PC-3 (cell line): ENCODE data around the gene LIX1L. TPM values are rescaled to one million over a fixed set of nuclear protein-coding genes. Genes with fewer than 3 reads are reported as not detected.

Experiments
- ATAC-seq: fragments of 200-7000 bp; cut with Tn5 transposase; 2 replicates; pipeline ENCODE4 v1.9.1; 2020; ENCODE audit warnings: mild to moderate bottlenecking, moderate library complexity
- BruUV-seq: library from RNA; stranded (reverse); fragments of 400-500 nt; replicated peaks from 2 replicates; lab custom pipeline; 2021; lab: Mats Ljungman, UMichigan
- CTCF ChIA-PET: fragments of 300-600 bp; sonication (Branson Sonifier 250); formaldehyde crosslinking; loops from one replicate; lab custom pipeline; 2022; ENCODE audit warnings: antibody characterized with exemption; lab: Charles Lee
- POLR2A ChIA-PET: fragments of 300-600 bp; sonication (Branson Sonifier 250); formaldehyde crosslinking; loops from one replicate; lab custom pipeline; 2022; ENCODE audit warnings: antibody characterized with exemption; ENCODE audit not compliant: unreplicated experiment; lab: Charles Lee
- DNase-seq: peaks from one replicate; pipeline ENCODE4 v3.0.0-alpha.2; 2015
- H2AFZ ChIP-seq: fragments of 300-600 bp; sonication (generic); 2 replicates; pipeline ENCODE4 v1.6.0; 2016; ENCODE audit warnings: antibody characterized with exemption, low read length
- H3F3A ChIP-seq: fragments of 300-600 bp; sonication (generic); one replicate; pipeline ENCODE4 v1.6.0; 2017; ENCODE audit warnings: antibody characterized with exemption, low read length, control low read depth, mild to moderate bottlenecking; ENCODE audit not compliant: unreplicated experiment
- H3K27ac ChIP-seq: fragments of 300-600 bp; sonication (generic); 2 replicates; pipeline ENCODE4 v1.5.1; 2016; ENCODE audit warnings: mild to moderate bottlenecking, low read length
- H3K27me3 ChIP-seq: fragments of 300-600 bp; sonication (generic); 2 replicates; pipeline ENCODE4 v1.6.1; 2016; ENCODE audit warnings: low read length, mixed read lengths
- H3K36me3 ChIP-seq: fragments of 300-600 bp; sonication (generic); 2 replicates; pipeline ENCODE4 v1.6.1; 2016; ENCODE audit warnings: low read depth, mixed run types, low read length, mixed read lengths
- H3K4me1 ChIP-seq: fragments of 300-600 bp; sonication (generic); 2 replicates; pipeline ENCODE4 v1.5.1; 2016; ENCODE audit warnings: low read length; ENCODE audit not compliant: insufficient read depth
- H3K4me2 ChIP-seq: fragments of 300-600 bp; sonication (generic); 2 replicates; pipeline ENCODE4 v1.6.0; 2016; ENCODE audit warnings: low read length
- H3K4me3 ChIP-seq: fragments of 300-600 bp; sonication (generic); 2 replicates; pipeline ENCODE4 v1.5.1; 2016; ENCODE audit warnings: mild to moderate bottlenecking, low read length, mixed read lengths
- H3K79me2 ChIP-seq: fragments of 300-600 bp; sonication (generic); 2 replicates; pipeline ENCODE4 v1.6.1; 2017; ENCODE audit warnings: low read length, mixed read lengths
- H3K9ac ChIP-seq: fragments of 300-600 bp; sonication (generic); 2 replicates; pipeline ENCODE4 v1.6.0; 2016; ENCODE audit warnings: mild to moderate bottlenecking, low read length
- H3K9me2 ChIP-seq: fragments of 300-600 bp; sonication (generic); replicated peaks from 2 replicates; pipeline ENCODE4 v1.6.1; 2016; ENCODE audit warnings: mixed run types, low read length, mixed read lengths
- H3K9me3 ChIP-seq: fragments of 300-600 bp; sonication (generic); 2 replicates; pipeline ENCODE4 v1.6.1; 2016; ENCODE audit warnings: low read length, mixed read lengths
- H4K20me1 ChIP-seq: fragments of 300-600 bp; sonication (generic); 2 replicates; pipeline ENCODE4 v1.6.1; 2016; ENCODE audit warnings: low read length, mixed read lengths
- EZH2 ChIP-seq: fragments of 300-600 bp; sonication (generic); IDR thresholded peaks from one replicate; pipeline ENCODE4 v1.6.1; 2017; ENCODE audit warnings: antibody characterized with exemption, mild to moderate bottlenecking, low read length; ENCODE audit not compliant: unreplicated experiment
- EZH2phosphoT487 ChIP-seq: fragments of 300-600 bp; sonication (generic); IDR thresholded peaks from 2 replicates; pipeline ENCODE4 v1.6.1; 2018; ENCODE audit warnings: mild to moderate bottlenecking, antibody characterized with exemption, low read length, borderline replicate concordance
- intact Hi-C: fragments of 100-400 bp; cut with micrococcal nuclease; formaldehyde crosslinking; loops from 2 replicates; pipeline ENCODE4 v1.9.0; 2023
- total RNA-seq: library from RNA; depleted of rRNA; stranded (reverse); fragments of >200 nt; gene quantifications from 2 replicates; pipeline ENCODE4 v1.2.3, GENCODE V29; 2014
- TF ChIP-seq, protein P1 (sequence below): fragments of 300-600 bp; sonication (generic); conservative IDR thresholded peaks from 2 replicates; pipeline ENCODE4 v1.5.1; 2017; ENCODE audit warnings: antibody characterized with exemption, low read depth, mild to moderate bottlenecking, low read length

Gene LIX1L
- total RNA-seq, 1 experiment from 2014 or later = 12.5 TPM

DNA sequence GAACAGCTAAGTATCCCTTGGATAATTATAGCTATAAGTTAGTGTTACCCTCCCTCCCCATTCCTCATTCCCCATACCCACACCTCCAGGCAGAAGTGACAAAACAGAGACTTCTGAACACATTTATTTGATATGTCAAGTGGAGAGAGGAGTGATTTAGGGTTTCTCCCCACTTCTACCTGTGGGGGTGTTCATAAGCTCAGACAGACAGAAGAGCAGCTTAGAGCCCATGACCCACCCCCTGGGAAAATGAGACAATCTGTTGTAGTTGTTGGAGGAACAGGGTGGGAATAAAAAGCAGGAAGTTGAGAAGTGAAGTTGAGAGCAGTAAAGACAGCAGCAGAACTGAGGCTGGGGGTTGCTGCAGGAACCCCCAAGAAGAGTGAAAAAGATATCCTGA lies 1.5 kb upstream of the LIX1L start:
- Histone ChIP-seq H3K4me1 (peaks cover 60% of the 10 kb centered on the region), H3K9me3 (no peaks in the 10 kb centered on the region), H3K27me3 (no peaks in the 10 kb centered on the region), H3K36me3 (no peaks in the 10 kb centered on the region), H3K4me2 (no peak overlapping the region), H2AFZ (no peak overlapping the region), H3K4me3 (no peak overlapping the region), H3K79me2 (peaks cover 20% of the 10 kb centered on the region), H3K9me2 (no peaks in the 10 kb centered on the region), H4K20me1 (no peaks in the 10 kb centered on the region), H3K9ac (no peak overlapping the region), H3F3A (no peaks in the 10 kb centered on the region), H3K27ac (no peak overlapping the region)
- ChIA-PET CTCF (interaction anchor here (1.5 kb wide), 1 partner anchor 114 kb away, joined by 10 read pairs; the partner anchor contains the start of gene NUDT17), POLR2A (no interaction called here)
- TF ChIP-seq EZH2 (no peak), EZH2phosphoT487 (no peak)
- TF ChIP-seq, protein P1, sequence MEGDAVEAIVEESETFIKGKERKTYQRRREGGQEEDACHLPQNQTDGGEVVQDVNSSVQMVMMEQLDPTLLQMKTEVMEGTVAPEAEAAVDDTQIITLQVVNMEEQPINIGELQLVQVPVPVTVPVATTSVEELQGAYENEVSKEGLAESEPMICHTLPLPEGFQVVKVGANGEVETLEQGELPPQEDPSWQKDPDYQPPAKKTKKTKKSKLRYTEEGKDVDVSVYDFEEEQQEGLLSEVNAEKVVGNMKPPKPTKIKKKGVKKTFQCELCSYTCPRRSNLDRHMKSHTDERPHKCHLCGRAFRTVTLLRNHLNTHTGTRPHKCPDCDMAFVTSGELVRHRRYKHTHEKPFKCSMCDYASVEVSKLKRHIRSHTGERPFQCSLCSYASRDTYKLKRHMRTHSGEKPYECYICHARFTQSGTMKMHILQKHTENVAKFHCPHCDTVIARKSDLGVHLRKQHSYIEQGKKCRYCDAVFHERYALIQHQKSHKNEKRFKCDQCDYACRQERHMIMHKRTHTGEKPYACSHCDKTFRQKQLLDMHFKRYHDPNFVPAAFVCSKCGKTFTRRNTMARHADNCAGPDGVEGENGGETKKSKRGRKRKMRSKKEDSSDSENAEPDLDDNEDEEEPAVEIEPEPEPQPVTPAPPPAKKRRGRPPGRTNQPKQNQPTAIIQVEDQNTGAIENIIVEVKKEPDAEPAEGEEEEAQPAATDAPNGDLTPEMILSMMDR = no peak
- no TSS peak for BruUV-seq
- no peak for DNase-seq
- ATAC-seq = no peak
- intact Hi-C loops = loop anchor here (2.0 to 5.0 kb wide), 2 partner anchors 15 to 42 kb away; partner anchors contain the start of gene PEX11B

DNA sequence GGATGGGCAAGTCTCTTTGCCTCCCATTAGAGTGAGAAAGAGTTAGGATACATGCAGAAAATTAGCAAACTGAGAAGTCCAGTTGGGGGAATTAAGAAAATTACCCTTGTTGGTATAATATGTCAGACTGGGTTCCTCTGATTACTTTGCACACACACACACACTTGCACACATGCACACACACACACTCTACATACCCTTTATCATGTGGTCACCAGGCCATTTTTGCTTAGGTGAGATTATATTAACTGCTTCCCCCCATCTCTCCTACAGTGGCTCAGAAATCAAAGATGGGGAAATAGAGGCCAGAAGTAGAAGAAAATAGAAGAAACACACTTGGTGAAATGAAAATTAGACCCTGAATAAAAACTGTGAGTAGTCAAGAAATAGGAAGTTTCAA lies 917 bp upstream of the LIX1L start:
- TF ChIP-seq EZH2 (no peak), EZH2phosphoT487 (no peak)
- TF ChIP-seq, protein P1 = no peak
- H3K4me1 ChIP-seq = peaks cover 54% of the 10 kb centered on the region

More for the DNA sequence above, 917 bp upstream of the LIX1L start:
- no peaks in the 10 kb centered on the region for H3K36me3 ChIP-seq
- H3K9me3 ChIP-seq = no peaks in the 10 kb centered on the region
- H3K4me2 ChIP-seq = peak overlapping the region; percentile 84
- POLR2A ChIA-PET = interaction anchor here (0.6 to 1.6 kb wide), 3 partner anchors 31 to 100 kb away, joined by 4 to 12 read pairs (median 7); partner anchors contain the start of genes PIAS3 and RBM8A
- no peak overlapping the region for H3K9ac ChIP-seq
- H3K79me2 ChIP-seq = peaks cover 20% of the 10 kb centered on the region
- intact Hi-C loops = loop anchor here (1.0 to 5.0 kb wide), 3 partner anchors 16 to 66 kb away; partner anchors contain the start of gene PEX11B
- no peak overlapping the region for H3K4me3 ChIP-seq
- no peaks in the 10 kb centered on the region for H3K9me2 ChIP-seq
- DNase-seq (no peak), ATAC-seq (no peak)
- no TSS peak for BruUV-seq
- H3K27ac ChIP-seq = no peak overlapping the region
- no peaks in the 10 kb centered on the region for H4K20me1 ChIP-seq
- H3F3A ChIP-seq = no peaks in the 10 kb centered on the region
- H3K27me3 ChIP-seq = no peaks in the 10 kb centered on the region
- H2AFZ ChIP-seq = peak overlapping the region; percentile 83; the same call in 1 of the 2 replicates
- CTCF ChIA-PET = interaction anchor here (1.4 to 1.8 kb wide), 3 partner anchors 31 to 113 kb away, joined by 5 to 10 read pairs (median 6); partner anchors contain the start of genes NUDT17 and RBM8A
